Measurements from ENCODE around the gene UQCRH.
A peak's percentile ranks its signal among the peaks of the same experiment; 100 is the strongest.

UQCRH gene

DNA sequence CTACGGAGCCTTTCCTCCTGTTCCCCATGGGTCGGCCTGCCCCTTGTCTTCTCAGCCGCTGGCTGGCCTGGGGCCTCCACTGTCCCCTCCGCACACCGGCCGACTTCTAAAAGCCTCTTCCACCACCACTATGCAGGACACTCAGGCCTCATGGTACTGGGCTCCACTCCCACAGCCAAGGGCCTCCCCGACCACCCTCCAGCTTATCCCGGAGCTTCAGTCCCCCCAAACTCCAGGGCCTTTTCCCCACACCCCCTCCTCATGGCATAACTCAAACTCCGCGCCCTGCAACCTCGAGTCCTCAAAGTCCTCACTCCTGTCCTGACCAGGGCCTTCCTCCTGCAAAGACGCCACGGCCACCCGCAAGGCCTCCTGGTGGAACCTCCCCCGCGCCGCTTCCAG lies 2.1 kb upstream of the UQCRH start (continued):
- TF ChIP-seq KLF10 (tag by site-specific recombination; IDR thresholded peaks at IDR 0.05) (no peak), ZNF112 (tag by site-specific recombination; IDR thresholded peaks at IDR 0.05) (no peak), ZNF146 (tag by site-specific recombination; IDR thresholded peaks at IDR 0.05) (no peak; the same call in 1 of the 2 replicates), FEZF1 (tag by site-specific recombination; IDR thresholded peaks at IDR 0.05) (no peak), ZNF692 (tag by site-specific recombination; IDR thresholded peaks at IDR 0.05) (no peak), ZNF529 (tag by site-specific recombination; IDR thresholded peaks at IDR 0.05; ENCODE audit: insufficient replicate concordance) (no peak), MYNN (tag by site-specific recombination; IDR thresholded peaks at IDR 0.05; ENCODE audit: borderline replicate concordance) (no peak), ZNF10 (tag by site-specific recombination; IDR thresholded peaks at IDR 0.05) (no peak), RBAK (tag by site-specific recombination; IDR thresholded peaks at IDR 0.05) (no peak), ZNF776 (tag by site-specific recombination; IDR thresholded peaks at IDR 0.05; ENCODE audit: borderline replicate concordance) (no peak), ZNF324 (tag by site-specific recombination; IDR thresholded peaks at IDR 0.05) (no peak), KLF8 (tag by site-specific recombination; IDR thresholded peaks at IDR 0.05) (no peak), ZNF600 (tag by site-specific recombination; IDR thresholded peaks at IDR 0.05) (peak; percentile 98; the same call in 1 of the 2 replicates), ZNF561 (tag by site-specific recombination; IDR thresholded peaks at IDR 0.05; ENCODE audit: borderline replicate concordance) (no peak), ZNF548 (tag by site-specific recombination; IDR thresholded peaks at IDR 0.05) (no peak), ZNF549 (tag by site-specific recombination; IDR thresholded peaks at IDR 0.05) (no peak), ZBTB10 (tag by site-specific recombination; IDR thresholded peaks at IDR 0.05) (peak; percentile 77; the same call in 1 of the 2 replicates), SP3 (tag by site-specific recombination; IDR thresholded peaks at IDR 0.05) (no peak), ZNF510 (tag by site-specific recombination; IDR thresholded peaks at IDR 0.05; ENCODE audit: insufficient replicate concordance) (no peak), ZNF211 (tag by site-specific recombination; IDR thresholded peaks at IDR 0.05; ENCODE audit: low read depth) (no peak), ZIC2 (tag by site-specific recombination; IDR thresholded peaks at IDR 0.05) (0 out of 2 replicates have a peak, but pooled peaks have one; percentile 51), ZNF791 (tag by site-specific recombination; IDR thresholded peaks at IDR 0.05) (no peak), ZSCAN23 (tag by site-specific recombination; IDR thresholded peaks at IDR 0.05) (no peak), ZFP3 (tag by site-specific recombination; IDR thresholded peaks at IDR 0.05; ENCODE audit: low read depth) (no peak), KLF7 (tag by site-specific recombination; IDR thresholded peaks at IDR 0.05; ENCODE audit: borderline replicate concordance) (no peak), INSM2 (tag by site-specific recombination; IDR thresholded peaks at IDR 0.05) (peak; percentile 34; the same call in 1 of the 2 replicates), PRDM1 (tag by site-specific recombination; IDR thresholded peaks at IDR 0.05) (no peak), SP2 (tag by site-specific recombination; IDR thresholded peaks at IDR 0.05) (no peak)
- TF ChIP-seq, protein P1, sequence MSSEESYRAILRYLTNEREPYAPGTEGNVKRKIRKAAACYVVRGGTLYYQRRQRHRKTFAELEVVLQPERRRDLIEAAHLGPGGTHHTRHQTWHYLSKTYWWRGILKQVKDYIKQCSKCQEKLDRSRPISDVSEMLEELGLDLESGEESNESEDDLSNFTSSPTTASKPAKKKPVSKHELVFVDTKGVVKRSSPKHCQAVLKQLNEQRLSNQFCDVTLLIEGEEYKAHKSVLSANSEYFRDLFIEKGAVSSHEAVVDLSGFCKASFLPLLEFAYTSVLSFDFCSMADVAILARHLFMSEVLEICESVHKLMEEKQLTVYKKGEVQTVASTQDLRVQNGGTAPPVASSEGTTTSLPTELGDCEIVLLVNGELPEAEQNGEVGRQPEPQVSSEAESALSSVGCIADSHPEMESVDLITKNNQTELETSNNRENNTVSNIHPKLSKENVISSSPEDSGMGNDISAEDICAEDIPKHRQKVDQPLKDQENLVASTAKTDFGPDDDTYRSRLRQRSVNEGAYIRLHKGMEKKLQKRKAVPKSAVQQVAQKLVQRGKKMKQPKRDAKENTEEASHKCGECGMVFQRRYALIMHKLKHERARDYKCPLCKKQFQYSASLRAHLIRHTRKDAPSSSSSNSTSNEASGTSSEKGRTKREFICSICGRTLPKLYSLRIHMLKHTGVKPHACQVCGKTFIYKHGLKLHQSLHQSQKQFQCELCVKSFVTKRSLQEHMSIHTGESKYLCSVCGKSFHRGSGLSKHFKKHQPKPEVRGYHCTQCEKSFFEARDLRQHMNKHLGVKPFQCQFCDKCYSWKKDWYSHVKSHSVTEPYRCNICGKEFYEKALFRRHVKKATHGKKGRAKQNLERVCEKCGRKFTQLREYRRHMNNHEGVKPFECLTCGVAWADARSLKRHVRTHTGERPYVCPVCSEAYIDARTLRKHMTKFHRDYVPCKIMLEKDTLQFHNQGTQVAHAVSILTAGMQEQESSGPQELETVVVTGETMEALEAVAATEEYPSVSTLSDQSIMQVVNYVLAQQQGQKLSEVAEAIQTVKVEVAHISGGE (tag by site-specific recombination; conservative IDR thresholded peaks at IDR 0.05; ENCODE audit: low read depth), result 0 out of 2 replicates have a peak, but pooled peaks have one; percentile 29
- TF ChIP-seq, protein P2, sequence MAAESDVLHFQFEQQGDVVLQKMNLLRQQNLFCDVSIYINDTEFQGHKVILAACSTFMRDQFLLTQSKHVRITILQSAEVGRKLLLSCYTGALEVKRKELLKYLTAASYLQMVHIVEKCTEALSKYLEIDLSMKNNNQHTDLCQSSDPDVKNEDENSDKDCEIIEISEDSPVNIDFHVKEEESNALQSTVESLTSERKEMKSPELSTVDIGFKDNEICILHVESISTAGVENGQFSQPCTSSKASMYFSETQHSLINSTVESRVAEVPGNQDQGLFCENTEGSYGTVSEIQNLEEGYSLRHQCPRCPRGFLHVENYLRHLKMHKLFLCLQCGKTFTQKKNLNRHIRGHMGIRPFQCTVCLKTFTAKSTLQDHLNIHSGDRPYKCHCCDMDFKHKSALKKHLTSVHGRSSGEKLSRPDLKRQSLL (tag by site-specific recombination; IDR thresholded peaks at IDR 0.05), result no peak
- TF ChIP-seq, protein P3, sequence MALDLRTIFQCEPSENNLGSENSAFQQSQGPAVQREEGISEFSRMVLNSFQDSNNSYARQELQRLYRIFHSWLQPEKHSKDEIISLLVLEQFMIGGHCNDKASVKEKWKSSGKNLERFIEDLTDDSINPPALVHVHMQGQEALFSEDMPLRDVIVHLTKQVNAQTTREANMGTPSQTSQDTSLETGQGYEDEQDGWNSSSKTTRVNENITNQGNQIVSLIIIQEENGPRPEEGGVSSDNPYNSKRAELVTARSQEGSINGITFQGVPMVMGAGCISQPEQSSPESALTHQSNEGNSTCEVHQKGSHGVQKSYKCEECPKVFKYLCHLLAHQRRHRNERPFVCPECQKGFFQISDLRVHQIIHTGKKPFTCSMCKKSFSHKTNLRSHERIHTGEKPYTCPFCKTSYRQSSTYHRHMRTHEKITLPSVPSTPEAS (tag by site-specific recombination; IDR thresholded peaks at IDR 0.05), result no peak
